Stimulated activated CD4-positive, alpha-beta T cell treated with anti-CD3 and anti-CD28 coated beads, TNF-alpha, amount 100 ng/mL, for 24 hours (primary cell): ENCODE data around the gene ENG.
"Not testable (repeated sequence)": the region's sequence is repeated elsewhere in the genome, so short reads cannot be mapped to it uniquely, and the experiment has no call there.

Experiments used
- DNase-seq, 3 experiments: peaks; one replicate each; pipeline ENCODE4 v3.0.0-alpha.2; 2020; ENCODE audit warnings: low read depth in 3 of 3

The ENG gene

DNA sequence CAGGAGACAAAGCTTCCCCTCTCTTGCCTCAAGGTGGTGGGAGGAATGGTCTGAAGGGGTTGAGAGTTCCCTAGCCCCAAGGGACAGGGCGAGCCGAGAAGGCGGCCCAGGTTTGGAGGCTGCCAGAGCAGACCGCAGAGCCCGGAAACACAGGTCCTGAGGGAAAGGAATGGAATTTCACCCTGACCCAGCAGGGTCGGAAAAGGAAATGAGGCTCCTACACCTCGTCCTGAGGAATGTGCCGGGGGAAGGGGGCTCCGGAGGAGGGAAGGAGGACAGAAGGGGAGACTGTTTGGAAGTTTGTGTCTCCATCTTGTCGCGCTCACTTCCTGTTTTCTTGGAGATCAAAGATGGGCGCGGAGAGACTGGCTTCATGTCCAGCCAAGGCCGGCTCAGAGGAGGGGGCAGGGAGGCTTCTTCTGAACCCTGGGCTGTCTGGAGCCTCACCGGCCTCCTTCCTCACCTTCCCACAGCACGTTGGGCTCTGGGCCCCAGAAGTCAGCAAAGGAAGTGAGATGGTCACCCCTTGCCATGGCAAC lies 9.6 kb downstream of the ENG start:
- no peak for DNase-seq

GRCh38 chr9:127841087-127841835 lies 13.2 kb downstream of the ENG start:
- DNase-seq: no peak

DNA sequence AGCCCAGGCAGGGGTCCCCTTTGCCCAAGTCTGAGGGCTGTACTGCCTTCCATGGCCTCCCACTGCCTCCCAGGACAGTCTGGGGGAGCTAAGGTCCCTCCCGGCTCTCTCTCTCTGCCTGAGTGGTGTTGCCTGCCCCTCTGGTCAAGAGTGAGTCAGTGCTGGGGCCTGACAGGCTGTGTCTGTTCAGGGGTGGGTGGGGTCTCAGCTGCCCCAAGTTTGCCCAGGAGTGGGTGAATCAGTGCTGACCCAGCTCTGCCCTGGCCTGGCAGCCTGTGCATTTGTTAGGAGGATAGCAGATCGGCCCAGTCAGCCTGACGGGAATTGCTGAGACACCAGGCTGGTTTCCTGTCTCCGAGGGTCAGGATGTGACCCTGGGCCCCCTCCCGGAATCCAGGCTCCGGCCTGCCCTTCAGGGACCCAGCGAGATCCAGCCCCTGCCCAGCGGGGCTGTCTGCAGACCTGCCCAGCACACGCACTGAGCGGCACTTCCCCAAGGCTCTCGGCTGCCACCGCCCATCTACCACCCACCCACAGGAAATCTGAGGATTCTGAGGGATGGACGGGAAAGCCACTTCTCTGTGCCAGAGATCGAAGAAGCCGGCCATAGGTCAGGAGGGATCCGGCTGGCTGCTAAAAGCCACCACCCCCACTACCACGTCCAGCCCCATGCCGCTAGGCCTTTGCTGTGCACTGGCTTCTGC lies 15.9 kb downstream of the ENG start:
- no peak for DNase-seq

GRCh38 chr9:127837346-127837745 lies 17.1 kb downstream of the ENG start:
- no peak for DNase-seq

DNA sequence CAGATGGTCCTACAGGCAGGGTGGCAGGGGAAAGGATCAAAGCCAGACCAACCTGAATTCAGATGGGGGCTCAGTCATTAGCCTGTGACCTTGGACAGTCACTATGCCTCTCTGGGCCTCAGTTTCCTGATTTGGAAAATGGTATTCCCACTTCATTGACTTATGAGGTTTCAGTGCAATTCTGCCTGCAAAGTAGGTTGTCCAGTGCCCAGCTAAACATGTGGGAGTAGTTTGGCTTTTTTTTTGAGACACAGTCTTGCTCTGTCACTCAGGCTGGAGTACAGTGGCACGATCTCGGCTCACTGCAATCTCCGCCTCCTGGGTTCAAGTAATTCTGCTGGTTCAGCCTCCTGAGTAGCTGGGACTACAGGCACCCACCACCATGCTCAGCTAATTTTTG lies 17.9 kb downstream of the ENG start:
- DNase-seq: not testable (repeated sequence)

- DNase-seq: peak in 1 of 3 experiments; percentile 20
Observed at GRCh38 chr9:127835991-127836516, 18.4 kb downstream of the ENG start.

DNA sequence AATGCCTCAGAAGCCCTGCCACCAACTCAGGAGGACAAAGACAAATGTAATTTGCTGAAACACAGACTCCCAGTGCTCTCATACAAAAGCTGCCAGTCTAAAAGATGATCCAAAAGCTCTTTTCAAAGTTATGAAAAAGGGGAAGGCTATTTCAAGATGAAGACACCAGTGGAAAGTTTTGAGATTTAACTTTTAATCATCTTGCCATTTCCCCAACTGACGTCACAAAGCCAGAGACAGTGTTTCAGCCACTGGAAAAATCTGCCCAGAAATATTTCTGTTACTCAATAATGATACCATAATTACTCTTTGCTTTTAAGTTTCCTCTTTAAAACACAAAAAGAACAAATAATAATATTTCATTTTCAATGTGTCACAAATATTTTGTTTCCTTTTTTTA lies 20.9 kb downstream of the ENG start:
- DNase-seq: no peak

- no peak for DNase-seq
Observed at GRCh38 chr9:127832248-127832647, 22.2 kb downstream of the ENG start.

DNA sequence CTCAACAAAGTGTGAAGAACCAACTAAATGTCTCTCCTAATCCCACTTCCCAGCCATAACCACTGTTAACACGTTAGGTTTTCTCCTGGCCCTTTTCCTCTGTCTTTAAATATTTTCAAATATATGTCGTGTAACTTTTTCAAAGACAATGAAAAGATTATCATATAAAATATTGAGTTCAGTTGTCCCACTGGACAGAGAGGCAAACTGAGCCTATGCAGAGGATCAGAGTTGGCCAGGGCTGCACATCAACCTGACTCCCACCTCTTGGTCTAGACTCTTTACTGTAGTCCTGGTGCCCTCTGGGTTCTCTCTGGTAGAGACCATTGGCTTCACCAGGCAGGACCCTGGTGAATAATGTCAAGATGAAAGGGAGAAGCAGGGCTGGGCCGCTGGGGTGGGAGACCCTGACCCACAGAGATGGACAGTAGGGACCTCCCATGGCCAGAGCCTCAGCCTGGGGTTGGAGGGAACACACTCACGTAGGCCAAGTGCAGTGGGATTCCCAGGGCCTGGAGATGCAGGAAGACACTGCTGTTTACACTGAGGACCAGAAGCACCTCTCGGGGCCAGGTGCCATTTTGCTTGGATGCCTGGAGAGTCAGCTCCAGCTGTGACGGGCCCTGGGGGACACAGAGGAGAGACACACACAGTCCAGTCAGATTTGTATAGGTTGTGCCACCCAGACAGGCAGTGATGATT lies 25.1 kb downstream of the ENG start:
- no peak for DNase-seq

GRCh38 chr9:127828262-127829031 lies 26.0 kb downstream of the ENG start:
- DNase-seq: no peak

GRCh38 chr9:127826253-127826913 lies 28.1 kb downstream of the ENG start:
- no peak for DNase-seq

- no peak for DNase-seq
Observed at GRCh38 chr9:127825319-127826051, 29.0 kb downstream of the ENG start.

DNA sequence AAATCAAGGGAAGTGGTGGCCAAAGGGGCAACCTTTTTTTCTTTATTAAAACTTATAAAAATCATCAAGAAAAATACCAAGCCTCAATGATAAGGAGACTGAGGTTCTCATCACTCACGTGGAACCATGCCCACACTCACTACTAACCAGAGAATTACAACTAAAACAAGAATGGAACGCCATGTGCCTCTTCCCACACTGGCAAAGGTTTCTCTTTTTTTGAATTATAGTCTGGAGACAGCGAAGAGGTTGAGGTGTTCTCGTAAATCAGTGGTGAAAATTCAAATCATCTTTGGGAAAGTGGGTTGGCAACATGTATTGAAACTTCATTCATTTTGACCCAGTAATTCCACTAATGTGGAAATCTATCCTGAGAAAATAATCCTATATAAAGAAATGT lies 32.4 kb downstream of the ENG start:
- DNase-seq: no peak

GRCh38 chr9:127818574-127818973 lies 35.9 kb downstream of the ENG start:
- no peak for DNase-seq

DNA sequence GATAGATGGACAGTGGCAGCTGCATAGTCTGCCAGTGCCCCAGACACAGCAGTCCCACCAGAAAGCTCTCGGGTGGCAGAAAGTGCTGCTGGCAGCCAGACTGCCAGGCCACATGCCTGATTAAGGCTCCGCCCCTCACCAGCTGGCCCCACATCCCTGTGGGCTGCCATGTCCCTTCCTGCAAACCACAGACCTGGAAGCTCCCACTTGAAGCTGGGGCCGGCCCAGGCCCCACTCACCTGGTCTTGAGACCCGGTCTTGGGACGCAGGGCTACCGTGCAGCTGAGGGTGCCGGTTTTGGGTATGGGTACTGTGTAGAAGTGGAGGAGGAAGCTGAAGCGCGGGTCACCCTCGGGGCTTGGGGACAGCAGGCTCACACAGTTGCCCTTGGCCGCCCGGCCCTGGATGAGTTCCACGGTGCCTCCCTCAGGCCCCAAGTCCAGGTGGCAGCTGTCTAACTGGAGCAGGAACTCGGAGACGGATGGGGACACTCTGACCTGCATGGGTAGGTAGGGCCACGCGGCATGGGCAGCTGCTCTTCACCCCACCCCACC lies 36.5 kb downstream of the ENG start:
- no peak for DNase-seq

DNA sequence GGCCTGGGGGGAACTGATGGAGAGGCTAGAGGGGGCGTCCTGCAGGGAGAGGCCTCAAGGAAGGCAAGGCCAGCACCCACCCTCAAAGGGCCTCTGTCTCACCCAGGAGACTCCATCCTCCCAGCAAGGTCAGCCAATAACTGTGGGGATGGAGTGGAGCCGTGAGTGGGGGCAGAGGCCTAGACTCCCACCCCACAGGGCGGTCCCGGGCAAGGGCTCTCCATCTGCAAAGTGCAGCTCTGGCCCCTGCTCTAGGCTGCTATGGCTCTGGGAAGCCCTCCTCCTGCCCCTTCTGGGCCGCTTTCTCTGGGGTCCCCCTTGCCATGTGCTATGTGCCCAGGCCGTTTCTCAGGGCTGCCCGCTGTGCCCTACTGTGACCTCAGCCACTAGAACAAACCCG lies 37.7 kb downstream of the ENG start:
- no peak for DNase-seq

DNA sequence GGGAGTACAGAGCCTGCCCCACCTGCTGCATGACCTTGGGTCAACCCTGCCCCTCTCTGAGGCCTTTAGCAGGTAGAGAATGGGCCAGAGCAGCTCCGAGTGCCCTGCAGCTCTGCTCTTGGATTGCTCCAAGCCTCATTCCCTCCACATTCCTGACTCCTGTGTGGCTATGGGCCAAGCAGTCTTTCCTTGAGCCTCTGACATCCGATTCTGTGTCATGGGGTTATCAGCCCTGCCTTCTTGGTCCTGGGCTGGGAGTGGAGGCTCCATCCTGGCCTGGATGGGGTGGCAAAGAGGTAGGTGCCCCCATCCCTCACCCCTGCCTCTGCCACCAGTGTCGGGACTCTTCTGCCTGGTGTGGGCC lies 38.1 kb downstream of the ENG start:
- no peak for DNase-seq

- no peak for DNase-seq
Observed at GRCh38 chr9:127815512-127816361, 38.7 kb downstream of the ENG start.
